ENCODE data around the gene DSCAM. TPM values are rescaled to one million over a fixed set of nuclear protein-coding genes. Genes with fewer than 3 reads are reported as not detected.

DSCAM gene
- total and polyA plus RNA-seq, 4 donors = 8.2 to 27.7 (median 15.2) TPM

GRCh38 chr21:40313260-40313659, 533.7 kb downstream of the DSCAM start:
- H3K4me3 ChIP-seq (ENCODE audit: low read depth, low read length) = no peak overlapping the region
- no peaks in the 10 kb centered on the region for H3K27me3 ChIP-seq (ENCODE audit: control insufficient read depth, insufficient read depth, low read length)
- H3K27ac ChIP-seq (ENCODE audit: low read depth, low read length) = no peak overlapping the region
- no peaks in the 10 kb centered on the region for H3K36me3 ChIP-seq (ENCODE audit: control insufficient read depth, insufficient read depth, low read length)
- WGBS (ENCODE audit: insufficient coverage) = 100% methylated on average over 2 of the region's 4 CpGs
- H3K4me1 ChIP-seq (ENCODE audit: control insufficient read depth, insufficient read depth, low read length) = no peaks in the 10 kb centered on the region
- H3K9me3 ChIP-seq (ENCODE audit: control insufficient read depth, insufficient read depth, low read length) = no peaks in the 10 kb centered on the region
- DNase-seq (ENCODE audit: low read depth in 4 of 6, low spot score in 6 of 6) = no peak

DNA sequence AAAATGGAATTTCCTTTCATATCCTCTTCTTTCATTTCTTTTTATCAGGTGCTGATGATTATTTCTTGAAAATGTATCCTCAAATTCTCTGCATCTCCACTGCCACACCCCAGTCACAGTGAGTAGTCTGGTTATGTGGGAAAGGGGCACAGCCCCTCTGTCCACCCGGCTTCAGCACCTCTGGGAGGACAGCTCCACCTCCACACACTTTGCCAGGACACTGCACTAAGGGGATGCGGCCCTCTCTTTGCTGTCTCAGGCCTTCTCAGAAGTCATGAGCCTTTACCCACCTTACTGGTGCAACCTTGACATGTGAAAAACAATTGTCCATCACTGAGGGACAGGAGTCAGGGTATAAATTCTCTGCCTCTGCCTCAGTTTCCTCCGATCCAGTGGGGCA, 546.7 kb downstream of the DSCAM start:
- Histone ChIP-seq H3K4me1 (ENCODE audit: control insufficient read depth, insufficient read depth, low read length) (no peaks in the 10 kb centered on the region), H3K4me3 (ENCODE audit: low read depth, low read length) (no peak overlapping the region), H3K36me3 (ENCODE audit: control insufficient read depth, insufficient read depth, low read length) (no peaks in the 10 kb centered on the region), H3K27ac (ENCODE audit: low read depth, low read length) (no peak overlapping the region), H3K27me3 (ENCODE audit: control insufficient read depth, insufficient read depth, low read length) (no peaks in the 10 kb centered on the region), H3K9me3 (ENCODE audit: control insufficient read depth, insufficient read depth, low read length) (no peaks in the 10 kb centered on the region)
- 78% methylated on average over 3 of the region's 3 CpGs for WGBS (ENCODE audit: insufficient coverage)
- no peak for DNase-seq (ENCODE audit: low read depth in 4 of 6, low spot score in 6 of 6)

- H3K27me3 ChIP-seq (ENCODE audit: control insufficient read depth, insufficient read depth, low read length) = no peaks in the 10 kb centered on the region
- no peak overlapping the region for H3K4me3 ChIP-seq (ENCODE audit: low read depth, low read length)
- H3K9me3 ChIP-seq (ENCODE audit: control insufficient read depth, insufficient read depth, low read length) = no peaks in the 10 kb centered on the region
- H3K27ac ChIP-seq (ENCODE audit: low read depth, low read length) = no peak overlapping the region
- no peaks in the 10 kb centered on the region for H3K4me1 ChIP-seq (ENCODE audit: control insufficient read depth, insufficient read depth, low read length)
- DNase-seq (ENCODE audit: low read depth in 4 of 6, low spot score in 6 of 6) = no peak
- no peaks in the 10 kb centered on the region for H3K36me3 ChIP-seq (ENCODE audit: control insufficient read depth, insufficient read depth, low read length)
These were observed 547.5 kb downstream of the DSCAM start for GRCh38 chr21:40299451-40299850.

GRCh38 chr21:40294345-40294744, 552.6 kb downstream of the DSCAM start:
- WGBS (ENCODE audit: insufficient coverage) = no CpG with 5 or more reads among the region's 2 CpGs
- Histone ChIP-seq H3K36me3 (ENCODE audit: control insufficient read depth, insufficient read depth, low read length) (no peaks in the 10 kb centered on the region), H3K4me3 (ENCODE audit: low read depth, low read length) (no peak overlapping the region), H3K4me1 (ENCODE audit: control insufficient read depth, insufficient read depth, low read length) (no peaks in the 10 kb centered on the region), H3K9me3 (ENCODE audit: control insufficient read depth, insufficient read depth, low read length) (no peaks in the 10 kb centered on the region), H3K27me3 (ENCODE audit: control insufficient read depth, insufficient read depth, low read length) (no peaks in the 10 kb centered on the region), H3K27ac (ENCODE audit: low read depth, low read length) (no peak overlapping the region)
- peak in 1 of 6 donors; percentile 17 for DNase-seq (ENCODE audit: low read depth in 4 of 6, low spot score in 6 of 6)

- no peak overlapping the region for H3K4me3 ChIP-seq (ENCODE audit: low read depth, low read length)
- DNase-seq (ENCODE audit: low read depth in 4 of 6, low spot score in 6 of 6) = no peak
- H3K36me3 ChIP-seq (ENCODE audit: control insufficient read depth, insufficient read depth, low read length) = no peaks in the 10 kb centered on the region
- H3K9me3 ChIP-seq (ENCODE audit: control insufficient read depth, insufficient read depth, low read length) = no peaks in the 10 kb centered on the region
- 70% methylated on average over 6 of the region's 7 CpGs for WGBS (ENCODE audit: insufficient coverage)
- H3K4me1 ChIP-seq (ENCODE audit: control insufficient read depth, insufficient read depth, low read length) = no peaks in the 10 kb centered on the region
- no peaks in the 10 kb centered on the region for H3K27me3 ChIP-seq (ENCODE audit: control insufficient read depth, insufficient read depth, low read length)
- no peak overlapping the region for H3K27ac ChIP-seq (ENCODE audit: low read depth, low read length)
These were observed 555.4 kb downstream of the DSCAM start for GRCh38 chr21:40291560-40291959.

- Histone ChIP-seq H3K36me3 (ENCODE audit: control insufficient read depth, insufficient read depth, low read length) (no peaks in the 10 kb centered on the region), H3K9me3 (ENCODE audit: control insufficient read depth, insufficient read depth, low read length) (no peaks in the 10 kb centered on the region), H3K4me3 (ENCODE audit: low read depth, low read length) (no peak overlapping the region), H3K4me1 (ENCODE audit: control insufficient read depth, insufficient read depth, low read length) (no peaks in the 10 kb centered on the region), H3K27me3 (ENCODE audit: control insufficient read depth, insufficient read depth, low read length) (no peaks in the 10 kb centered on the region), H3K27ac (ENCODE audit: low read depth, low read length) (no peak overlapping the region)
- peak in 1 of 6 donors; percentile 52 for DNase-seq (ENCODE audit: low read depth in 4 of 6, low spot score in 6 of 6)
- 63% methylated on average over 2 of the region's 4 CpGs for WGBS (ENCODE audit: insufficient coverage)
These were observed 562.5 kb downstream of the DSCAM start for GRCh38 chr21:40284409-40284808.

DNA sequence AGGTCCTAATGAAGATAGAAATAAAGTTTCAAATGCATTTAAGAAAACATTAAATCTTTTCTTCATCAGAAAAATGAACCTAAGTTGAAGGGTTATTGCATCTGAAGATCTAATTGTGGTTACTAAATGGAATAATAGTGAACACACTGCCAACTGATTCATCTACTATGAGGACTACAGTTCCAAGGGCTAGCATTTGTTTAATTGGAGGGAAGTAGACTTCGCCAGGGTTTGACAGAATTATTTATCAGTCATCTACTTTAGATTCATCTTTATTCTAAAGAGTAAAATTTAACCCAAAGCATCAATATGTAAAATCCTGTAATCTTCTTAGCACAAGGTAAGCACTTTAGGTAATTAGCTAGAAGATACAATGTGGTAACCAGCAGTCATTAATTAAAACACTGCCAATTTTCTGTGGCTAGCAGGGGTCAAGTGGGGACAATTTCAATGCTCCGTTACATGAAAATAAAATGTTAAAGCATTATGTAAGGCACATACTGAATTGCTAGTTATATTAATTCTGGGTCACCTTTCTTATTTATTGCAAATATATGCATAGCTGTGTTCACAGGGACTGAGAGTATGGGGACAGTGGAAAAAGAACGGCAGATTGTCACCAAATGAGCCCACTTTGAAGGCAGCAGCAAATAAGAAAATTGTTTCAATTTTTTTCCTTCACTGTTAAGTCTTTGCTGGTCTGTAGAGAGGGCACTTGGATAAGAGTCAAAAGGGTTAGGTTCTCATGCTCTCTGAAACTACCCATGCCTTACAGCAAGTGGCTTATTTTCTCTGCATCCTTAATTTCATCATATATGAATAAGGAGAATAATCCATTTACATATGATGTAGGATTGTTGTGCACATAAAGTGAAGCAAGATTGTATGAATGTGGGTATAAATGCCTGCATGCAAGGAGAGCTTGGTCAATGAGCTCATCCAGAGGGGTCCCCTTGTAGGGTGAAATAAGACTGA, 563.8 kb downstream of the DSCAM start:
- peak in 1 of 6 donors; percentile 29 for DNase-seq (ENCODE audit: low read depth in 4 of 6, low spot score in 6 of 6)
- 40% methylated on average over 1 of the region's 3 CpGs for WGBS (ENCODE audit: insufficient coverage)
- Histone ChIP-seq H3K27me3 (ENCODE audit: control insufficient read depth, insufficient read depth, low read length) (no peaks in the 10 kb centered on the region), H3K36me3 (ENCODE audit: control insufficient read depth, insufficient read depth, low read length) (no peaks in the 10 kb centered on the region), H3K27ac (ENCODE audit: low read depth, low read length) (no peak overlapping the region), H3K9me3 (ENCODE audit: control insufficient read depth, insufficient read depth, low read length) (no peaks in the 10 kb centered on the region), H3K4me3 (ENCODE audit: low read depth, low read length) (no peak overlapping the region), H3K4me1 (ENCODE audit: control insufficient read depth, insufficient read depth, low read length) (no peaks in the 10 kb centered on the region)

- H3K36me3 ChIP-seq (ENCODE audit: control insufficient read depth, insufficient read depth, low read length) = no peaks in the 10 kb centered on the region
- no peaks in the 10 kb centered on the region for H3K9me3 ChIP-seq (ENCODE audit: control insufficient read depth, insufficient read depth, low read length)
- no peak overlapping the region for H3K27ac ChIP-seq (ENCODE audit: low read depth, low read length)
- no peak for DNase-seq (ENCODE audit: low read depth in 4 of 6, low spot score in 6 of 6)
- WGBS (ENCODE audit: insufficient coverage) = 100% methylated on average over 1 of the region's 1 CpG
- H3K4me1 ChIP-seq (ENCODE audit: control insufficient read depth, insufficient read depth, low read length) = no peaks in the 10 kb centered on the region
- H3K27me3 ChIP-seq (ENCODE audit: control insufficient read depth, insufficient read depth, low read length) = no peaks in the 10 kb centered on the region
- H3K4me3 ChIP-seq (ENCODE audit: low read depth, low read length) = no peak overlapping the region
These were observed 568.6 kb downstream of the DSCAM start for GRCh38 chr21:40278345-40278744.

DNA sequence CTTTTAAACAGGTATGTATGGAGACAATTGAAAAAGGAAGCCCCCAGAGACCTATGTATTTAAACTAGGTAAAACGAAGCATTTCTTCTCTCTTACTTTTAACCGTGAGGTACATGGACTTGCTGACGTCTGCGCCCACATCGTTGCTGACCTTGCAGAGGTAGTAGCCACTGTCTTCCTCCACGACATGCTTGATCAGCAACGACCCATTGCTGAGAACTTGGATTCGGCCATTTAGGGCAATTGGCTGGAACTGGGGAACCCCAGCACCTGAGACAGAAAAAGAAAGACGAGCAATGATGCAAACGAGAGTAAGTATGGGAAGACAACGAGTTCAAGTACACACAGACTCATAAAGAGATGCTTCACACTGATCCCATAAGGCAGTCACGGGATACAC, 571.0 kb downstream of the DSCAM start:
- H3K4me1 ChIP-seq (ENCODE audit: control insufficient read depth, insufficient read depth, low read length) = peaks cover 4% of the 10 kb centered on the region
- WGBS (ENCODE audit: insufficient coverage) = 90% methylated on average over 7 of the region's 12 CpGs
- no peak overlapping the region for H3K27ac ChIP-seq (ENCODE audit: low read depth, low read length)
- H3K9me3 ChIP-seq (ENCODE audit: control insufficient read depth, insufficient read depth, low read length) = no peaks in the 10 kb centered on the region
- no peaks in the 10 kb centered on the region for H3K36me3 ChIP-seq (ENCODE audit: control insufficient read depth, insufficient read depth, low read length)
- no peak overlapping the region for H3K4me3 ChIP-seq (ENCODE audit: low read depth, low read length)
- no peaks in the 10 kb centered on the region for H3K27me3 ChIP-seq (ENCODE audit: control insufficient read depth, insufficient read depth, low read length)
- no peak for DNase-seq (ENCODE audit: low read depth in 4 of 6, low spot score in 6 of 6)

DNA sequence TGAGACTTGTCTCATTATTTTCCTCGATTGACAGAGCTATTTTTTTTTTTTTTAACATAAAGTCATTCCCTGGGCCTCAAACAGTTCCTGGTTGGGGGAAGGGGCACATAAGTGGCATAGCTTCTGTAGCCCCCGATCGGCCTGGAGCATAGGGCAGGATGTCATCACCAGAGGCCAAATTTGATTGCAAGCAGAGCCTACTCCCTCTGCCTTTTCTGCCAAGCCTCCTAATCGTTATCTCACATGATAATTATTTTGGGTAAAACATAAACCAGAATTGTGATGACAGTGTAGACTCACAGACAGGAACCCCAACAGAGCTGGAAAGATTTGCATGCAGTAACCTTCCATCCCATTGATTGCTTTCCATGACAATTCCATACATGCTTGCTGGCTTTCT, 574.9 kb downstream of the DSCAM start:
- H3K9me3 ChIP-seq (ENCODE audit: control insufficient read depth, insufficient read depth, low read length) = no peaks in the 10 kb centered on the region
- DNase-seq (ENCODE audit: low read depth in 4 of 6, low spot score in 6 of 6) = peak in 1 of 6 donors; percentile 16
- no peaks in the 10 kb centered on the region for H3K36me3 ChIP-seq (ENCODE audit: control insufficient read depth, insufficient read depth, low read length)
- peaks cover 4% of the 10 kb centered on the region for H3K4me1 ChIP-seq (ENCODE audit: control insufficient read depth, insufficient read depth, low read length)
- no peaks in the 10 kb centered on the region for H3K27me3 ChIP-seq (ENCODE audit: control insufficient read depth, insufficient read depth, low read length)
- H3K27ac ChIP-seq (ENCODE audit: low read depth, low read length) = no peak overlapping the region
- no CpG with 5 or more reads among the region's 4 CpGs for WGBS (ENCODE audit: insufficient coverage)
- no peak overlapping the region for H3K4me3 ChIP-seq (ENCODE audit: low read depth, low read length)

All from spinal cord (tissue), 10 donors.